ENCODE results near the gene GNA15. TPM values are rescaled to one million over a fixed set of nuclear protein-coding genes. Genes with fewer than 3 reads are reported as not detected.
"Not testable (repeated sequence)": the region's sequence is repeated elsewhere in the genome, so short reads cannot be mapped to it uniquely, and the experiment has no call there.

Gene GNA15
- total and polyA plus RNA-seq, 2 donors (not counting 1 experiment from before 2014, with no cell fraction given): not detected

GRCh38 chr19:3190921-3191805 lies 55.3 kb downstream of the GNA15 start:
- TF ChIP-seq CTCF (conservative IDR thresholded peaks at IDR 0.05 in 1 of 2, IDR thresholded peaks at IDR 0.05 in 1 of 2; ENCODE audit: low read depth in 1 of 2, low read length in 2 of 2) (no peak), EZH2 (IDR thresholded peaks at IDR 0.05; ENCODE audit: low read length, missing control alignments) (no peak)
- no peaks in the 10 kb centered on the region for H3K9me3 ChIP-seq (ENCODE audit: control insufficient read depth, insufficient read depth, low read depth, low read length)
- H3K4me1 ChIP-seq (ENCODE audit: control insufficient read depth, extremely low read depth, insufficient read depth, low read length): peaks cover 9% of the 10 kb centered on the region
- H3K4me2 ChIP-seq (ENCODE audit: extremely low read depth, insufficient read depth, low read length): no peak overlapping the region
- no peak for DNase-seq (ENCODE audit: low read depth in 2 of 2)
- H2AFZ ChIP-seq (ENCODE audit: low read length): no peak overlapping the region
- H3K9ac ChIP-seq (ENCODE audit: insufficient read depth, low read length): no peak overlapping the region
- H3K27ac ChIP-seq (ENCODE audit: insufficient read depth, low read length): no peak overlapping the region
- H3K79me2 ChIP-seq (ENCODE audit: control insufficient read depth, insufficient read depth, low read length): peaks cover 54% of the 10 kb centered on the region
- H3K36me3 ChIP-seq (ENCODE audit: control insufficient read depth, insufficient read depth, low read length): peaks cover 15% of the 10 kb centered on the region
- no peaks in the 10 kb centered on the region for H4K20me1 ChIP-seq (ENCODE audit: control insufficient read depth, extremely low read depth, insufficient read depth, low read length)
- no peaks in the 10 kb centered on the region for H3K27me3 ChIP-seq (ENCODE audit: control insufficient read depth, insufficient read depth, low read length)
- no peak overlapping the region for H3K4me3 ChIP-seq (replicated peaks in 1 of 4; ENCODE audit: control extremely low read depth in 1 of 4, insufficient read depth in 1 of 4, low read depth in 3 of 4, low read length in 4 of 4)

- not testable (repeated sequence) for DNase-seq (ENCODE audit: low read depth in 2 of 2); H3K4me1 ChIP-seq (ENCODE audit: control insufficient read depth, extremely low read depth, insufficient read depth, low read length); H3K27me3 ChIP-seq (ENCODE audit: control insufficient read depth, insufficient read depth, low read length); H3K27ac ChIP-seq (ENCODE audit: insufficient read depth, low read length); H3K9ac ChIP-seq (ENCODE audit: insufficient read depth, low read length); H3K4me2 ChIP-seq (ENCODE audit: extremely low read depth, insufficient read depth, low read length); H4K20me1 ChIP-seq (ENCODE audit: control insufficient read depth, extremely low read depth, insufficient read depth, low read length); H3K9me3 ChIP-seq (ENCODE audit: control insufficient read depth, insufficient read depth, low read depth, low read length); H3K4me3 ChIP-seq (replicated peaks in 1 of 4; ENCODE audit: control extremely low read depth in 1 of 4, insufficient read depth in 1 of 4, low read depth in 3 of 4, low read length in 4 of 4); H2AFZ ChIP-seq (ENCODE audit: low read length)
- Histone ChIP-seq H3K36me3 (ENCODE audit: control insufficient read depth, insufficient read depth, low read length) (peaks cover 15% of the 10 kb centered on the region), H3K79me2 (ENCODE audit: control insufficient read depth, insufficient read depth, low read length) (peaks cover 48% of the 10 kb centered on the region)
These were observed 55.9 kb downstream of the GNA15 start for GRCh38 chr19:3191806-3192104.

GRCh38 chr19:3192228-3192635 lies 56.4 kb downstream of the GNA15 start:
- H3K79me2 ChIP-seq (ENCODE audit: control insufficient read depth, insufficient read depth, low read length): peaks cover 43% of the 10 kb centered on the region
- H3K4me2 ChIP-seq (ENCODE audit: extremely low read depth, insufficient read depth, low read length): no peak overlapping the region
- no peak overlapping the region for H3K9ac ChIP-seq (ENCODE audit: insufficient read depth, low read length)
- peaks cover 3% of the 10 kb centered on the region for H3K4me1 ChIP-seq (ENCODE audit: control insufficient read depth, extremely low read depth, insufficient read depth, low read length)
- no peaks in the 10 kb centered on the region for H3K27me3 ChIP-seq (ENCODE audit: control insufficient read depth, insufficient read depth, low read length)
- DNase-seq (ENCODE audit: low read depth in 2 of 2): no peak
- H4K20me1 ChIP-seq (ENCODE audit: control insufficient read depth, extremely low read depth, insufficient read depth, low read length): no peaks in the 10 kb centered on the region
- no peak overlapping the region for H3K4me3 ChIP-seq (replicated peaks in 1 of 4; ENCODE audit: control extremely low read depth in 1 of 4, insufficient read depth in 1 of 4, low read depth in 3 of 4, low read length in 4 of 4)
- no peak overlapping the region for H2AFZ ChIP-seq (ENCODE audit: low read length)
- H3K9me3 ChIP-seq (ENCODE audit: control insufficient read depth, insufficient read depth, low read depth, low read length): no peaks in the 10 kb centered on the region
- peaks cover 17% of the 10 kb centered on the region for H3K36me3 ChIP-seq (ENCODE audit: control insufficient read depth, insufficient read depth, low read length)
- TF ChIP-seq EZH2 (IDR thresholded peaks at IDR 0.05; ENCODE audit: low read length, missing control alignments) (no peak), CTCF (conservative IDR thresholded peaks at IDR 0.05 in 1 of 2, IDR thresholded peaks at IDR 0.05 in 1 of 2; ENCODE audit: low read depth in 1 of 2, low read length in 2 of 2) (no peak)
- no peak overlapping the region for H3K27ac ChIP-seq (ENCODE audit: insufficient read depth, low read length)
